ENCODE results near the gene SIRT3.

SIRT3 gene

DNA sequence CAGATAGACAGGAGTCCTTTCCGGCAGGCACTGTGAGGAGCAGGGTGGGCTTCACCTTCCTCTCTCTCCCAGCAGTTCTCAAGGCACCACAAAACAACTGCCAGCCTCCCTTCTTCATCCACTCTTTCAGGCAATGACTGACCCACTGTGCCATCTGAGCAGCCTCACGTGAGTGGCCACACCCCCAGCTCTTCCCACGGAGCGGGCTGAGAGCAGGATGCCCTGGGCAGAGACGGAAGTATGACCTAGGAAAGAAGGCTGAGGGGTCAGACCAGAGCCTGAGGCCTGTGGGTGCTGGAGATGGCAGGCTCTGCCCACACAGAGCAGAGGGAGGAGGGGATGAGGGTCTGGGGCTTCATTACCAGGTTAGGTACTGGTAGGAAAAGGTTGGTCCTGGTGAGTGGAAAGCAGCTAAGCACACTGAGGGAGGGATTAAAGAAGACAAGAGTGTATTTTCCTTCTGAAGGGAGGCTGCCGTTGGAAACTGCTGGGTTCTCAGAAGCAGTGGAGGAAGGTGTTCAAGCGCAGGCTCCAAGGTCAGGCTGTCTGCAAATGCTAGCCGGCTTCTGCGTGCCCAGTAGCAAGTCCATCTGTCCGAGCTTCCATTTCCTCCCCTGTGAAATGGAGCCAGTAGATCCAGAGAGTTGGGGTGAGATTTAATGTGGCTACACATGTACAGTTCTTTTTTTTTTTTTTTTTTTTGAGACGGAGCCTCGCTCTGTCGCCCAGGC is 46.7 kb upstream of the SIRT3 start:
- CTCF ChIA-PET: interaction anchor here (0.6 to 4.0 kb wide), 5 partner anchors 8 to 32 kb away, joined by 3 to 11 read pairs (median 4); no protein-coding TSS in a partner anchor

DNA sequence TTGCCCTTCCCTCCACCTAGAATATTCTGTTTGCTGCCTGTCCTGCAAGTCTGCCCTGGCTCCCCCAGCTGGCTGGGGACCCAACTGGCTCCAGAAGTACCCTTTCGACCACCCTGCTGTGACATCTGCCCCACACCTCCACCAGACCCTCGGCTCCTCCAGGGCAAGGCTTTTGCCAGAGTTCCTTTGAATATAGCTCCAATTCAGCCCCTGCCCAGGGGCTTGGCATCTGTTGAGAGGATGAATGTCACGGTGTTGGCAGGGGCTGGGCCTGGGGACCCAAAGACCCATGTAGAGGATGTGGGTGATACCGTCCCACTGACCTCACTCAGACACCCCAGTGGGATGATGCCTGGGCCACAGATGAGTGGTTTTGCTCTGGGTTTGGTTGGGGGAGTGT is 46.0 kb upstream of the SIRT3 start:
- no peak for TF ChIP-seq CTCF (IDR thresholded peaks at IDR 0.05; ENCODE audit: control extremely low read depth, extremely low read depth, low read depth, missing control alignments)
- POLR2A ChIA-PET: no interaction called here
- no peak for DNase-seq (ENCODE audit: extremely low spot score)
- CTCF ChIA-PET: interaction anchor here (0.6 to 4.0 kb wide), 3 partner anchors 24 to 31 kb away, joined by 3 to 11 read pairs (median 3); no protein-coding TSS in a partner anchor

More for the DNA sequence above, 46.7 kb upstream of the SIRT3 start:
- no peak for DNase-seq (ENCODE audit: extremely low spot score)
- TF ChIP-seq CTCF (IDR thresholded peaks at IDR 0.05; ENCODE audit: control extremely low read depth, extremely low read depth, low read depth, missing control alignments): no peak
- POLR2A ChIA-PET: no interaction called here

GRCh38 chr11:281486-282161 is 45.5 kb upstream of the SIRT3 start:
- DNase-seq (ENCODE audit: extremely low spot score): no peak
- no peak for TF ChIP-seq CTCF (IDR thresholded peaks at IDR 0.05; ENCODE audit: control extremely low read depth, extremely low read depth, low read depth, missing control alignments)
- POLR2A ChIA-PET: no interaction called here
- CTCF ChIA-PET: interaction anchor here (0.6 to 4.0 kb wide), 3 partner anchors 23 to 31 kb away, joined by 3 to 11 read pairs (median 3); no protein-coding TSS in a partner anchor

GRCh38 chr11:280706-281485 is 44.8 kb upstream of the SIRT3 start:
- ChIA-PET POLR2A (no interaction called here), CTCF (interaction anchor here (4.0 kb wide), 1 partner anchor 30 kb away, joined by 11 read pairs; no protein-coding TSS in a partner anchor)
- no peak for DNase-seq (ENCODE audit: extremely low spot score)
- no peak for TF ChIP-seq CTCF (IDR thresholded peaks at IDR 0.05; ENCODE audit: control extremely low read depth, extremely low read depth, low read depth, missing control alignments)

- no peak for TF ChIP-seq CTCF (IDR thresholded peaks at IDR 0.05; ENCODE audit: control extremely low read depth, extremely low read depth, low read depth, missing control alignments)
- ChIA-PET POLR2A (no interaction called here), CTCF (interaction anchor here (4.0 kb wide), 1 partner anchor 29 kb away, joined by 11 read pairs; no protein-coding TSS in a partner anchor)
- DNase-seq (ENCODE audit: extremely low spot score): no peak
Measured at GRCh38 chr11:279966-280705, 44.0 kb upstream of the SIRT3 start.
